HG02759 (cell line): Measurements from ENCODE around the gene PPM1F.

Experiments used
- ATAC-seq: cut with Tn5 transposase; IDR thresholded peaks from one replicate; pipeline ENCODE4 v1.9.1; 2021; ENCODE audit warnings: mild to moderate bottlenecking, moderate library complexity; ENCODE audit not compliant: unreplicated experiment

PPM1F gene

GRCh38 chr22:21952586-21953571 lies at the start of gene PPM1F:
PPM1F (minus strand) TSS chr22:21952848; CDS start chr22:21946048, 6,800 bp downstream.
- ATAC-seq: peak; percentile 81

- ATAC-seq: no peak
Measured at GRCh38 chr22:22001664-22002525, 49.2 kb upstream of the PPM1F start.

GRCh38 chr22:21998595-21999247 lies 46.1 kb upstream of the PPM1F start:
- no peak for ATAC-seq

- no peak for ATAC-seq
Measured at GRCh38 chr22:21996175-21996720, 43.6 kb upstream of the PPM1F start.

GRCh38 chr22:21995660-21996059 lies 43.0 kb upstream of the PPM1F start:
- no peak for ATAC-seq

- ATAC-seq: no peak
Measured at GRCh38 chr22:21994881-21995444, 42.3 kb upstream of the PPM1F start.

- ATAC-seq: no peak
Measured at GRCh38 chr22:21992593-21993237, 40.1 kb upstream of the PPM1F start.

GRCh38 chr22:21991774-21992173 lies 39.1 kb upstream of the PPM1F start:
- ATAC-seq: no peak

- ATAC-seq: no peak
Measured at GRCh38 chr22:21991304-21991596, 38.6 kb upstream of the PPM1F start.

GRCh38 chr22:21990445-21991303 lies 38.0 kb upstream of the PPM1F start:
- ATAC-seq: no peak

- no peak for ATAC-seq
Measured at GRCh38 chr22:21989049-21989448, 36.4 kb upstream of the PPM1F start.

GRCh38 chr22:21985214-21985613 lies 32.6 kb upstream of the PPM1F start:
- ATAC-seq: no peak

GRCh38 chr22:21984793-21985192 lies 32.1 kb upstream of the PPM1F start:
- no peak for ATAC-seq

GRCh38 chr22:21982338-21982965 lies 29.8 kb upstream of the PPM1F start, which contains the start of gene TOP3B:
TOP3B (minus strand) TSS chr22:21982787; CDS start chr22:21975709, 7,078 bp downstream.
- ATAC-seq: peak; percentile 74

- no peak for ATAC-seq
Measured at GRCh38 chr22:21981874-21982273, 29.2 kb upstream of the PPM1F start.

GRCh38 chr22:21980547-21980946 lies 27.9 kb upstream of the PPM1F start:
- no peak for ATAC-seq

- ATAC-seq: no peak
Measured at GRCh38 chr22:21978564-21979386, 26.1 kb upstream of the PPM1F start.

- no peak for ATAC-seq
Measured at GRCh38 chr22:21977814-21978213, 25.2 kb upstream of the PPM1F start.
